Subcutaneous abdominal adipose tissue (tissue), 5 donors: Measurements from ENCODE around the gene KIFC1.
"Not testable (repeated sequence)": the region's sequence is repeated elsewhere in the genome, so short reads cannot be mapped to it uniquely, and the experiment has no call there.

Experiments
- H3K27ac ChIP-seq: one replicate; pipeline ENCODE4 v1.7.0; 2013; ENCODE audit warnings: low read depth, mild to moderate bottlenecking, inconsistent platforms, low read length, moderate library complexity
- H3K27me3 ChIP-seq, 5 donors: one replicate each; pipeline ENCODE4 v1.7.0; 2013; ENCODE audit warnings: low read length in 5 of 5, inconsistent platforms in 1 of 5; ENCODE audit not compliant: control insufficient read depth in 5 of 5, insufficient read depth in 4 of 5
- H3K36me3 ChIP-seq, 5 donors: one replicate each; pipeline ENCODE4 v1.7.0; 2013; ENCODE audit warnings: low read length in 5 of 5; ENCODE audit not compliant: control insufficient read depth in 5 of 5, insufficient read depth in 5 of 5
- H3K4me1 ChIP-seq, 5 donors: one replicate each; pipeline ENCODE4 v1.7.0; 2013; ENCODE audit warnings: low read length in 5 of 5, mild to moderate bottlenecking in 3 of 5, moderate library complexity in 1 of 5; ENCODE audit not compliant: control insufficient read depth in 5 of 5, insufficient read depth in 5 of 5
- H3K4me3 ChIP-seq, 5 donors: one replicate each; pipeline ENCODE4 v1.7.0; 2013; ENCODE audit warnings: low read length in 5 of 5, low read depth in 1 of 5
- H3K9ac ChIP-seq, 5 donors: one replicate each; pipeline ENCODE4 v1.7.0; 2013; ENCODE audit warnings: low read length in 5 of 5, mild to moderate bottlenecking in 4 of 5, moderate library complexity in 3 of 5
- H3K9me3 ChIP-seq, 5 donors: one replicate each; pipeline ENCODE4 v1.7.0; 2013; ENCODE audit warnings: low read length in 5 of 5; ENCODE audit not compliant: control insufficient read depth in 5 of 5
- donor health status: healthy.
- donor health status: healthy.
- donor health status: healthy.
- donor health status: healthy.
- donor health status: healthy.

KIFC1 gene

GRCh38 chr6:33359331-33359730 is 32.3 kb upstream of the KIFC1 start:
- H3K9ac ChIP-seq = no peak overlapping the region
- no peaks in the 10 kb centered on the region for H3K9me3 ChIP-seq
- H3K4me3 ChIP-seq = no peak overlapping the region
- no peaks in the 10 kb centered on the region for H3K36me3 ChIP-seq
- no peak overlapping the region for H3K27ac ChIP-seq
- no peaks in the 10 kb centered on the region for H3K4me1 ChIP-seq
- peaks cover 0 to 5% (median 0%) of the 10 kb centered on the region in 5 donors for H3K27me3 ChIP-seq

GRCh38 chr6:33363486-33363885 is 28.1 kb upstream of the KIFC1 start:
- H3K36me3 ChIP-seq, H3K27me3 ChIP-seq, H3K9me3 ChIP-seq, H3K9ac ChIP-seq, H3K4me1 ChIP-seq, H3K27ac ChIP-seq, H3K4me3 ChIP-seq: not testable (repeated sequence)

- not testable (repeated sequence) for H3K36me3 ChIP-seq, H3K27me3 ChIP-seq, H3K4me1 ChIP-seq, H3K9me3 ChIP-seq, H3K9ac ChIP-seq, H3K27ac ChIP-seq, H3K4me3 ChIP-seq
Measured at GRCh38 chr6:33364475-33365205, 27.0 kb upstream of the KIFC1 start.

- H3K27ac ChIP-seq, H3K4me3 ChIP-seq, H3K4me1 ChIP-seq, H3K27me3 ChIP-seq, H3K9me3 ChIP-seq, H3K36me3 ChIP-seq, H3K9ac ChIP-seq: not testable (repeated sequence)
Measured at GRCh38 chr6:33365206-33365971, 26.2 kb upstream of the KIFC1 start.

- Histone ChIP-seq H3K36me3 (no peaks in the 10 kb centered on the region), H3K9ac (no peak overlapping the region), H3K4me3 (no peak overlapping the region), H3K27ac (no peak overlapping the region), H3K9me3 (no peaks in the 10 kb centered on the region), H3K27me3 (no peaks in the 10 kb centered on the region), H3K4me1 (no peaks in the 10 kb centered on the region)
Measured at GRCh38 chr6:33367009-33367714, 24.5 kb upstream of the KIFC1 start.

- not testable (repeated sequence) for H3K9ac ChIP-seq, H3K27ac ChIP-seq, H3K9me3 ChIP-seq, H3K36me3 ChIP-seq, H3K4me3 ChIP-seq, H3K27me3 ChIP-seq, H3K4me1 ChIP-seq
Measured at GRCh38 chr6:33367715-33368025, 24.0 kb upstream of the KIFC1 start.

GRCh38 chr6:33371901-33372300 is 19.7 kb upstream of the KIFC1 start:
- not testable (repeated sequence) for H3K27me3 ChIP-seq, H3K36me3 ChIP-seq, H3K9ac ChIP-seq, H3K4me3 ChIP-seq, H3K27ac ChIP-seq, H3K9me3 ChIP-seq
- peaks cover 0 to 27% (median 22%) of the 10 kb centered on the region in 5 donors for H3K4me1 ChIP-seq

GRCh38 chr6:33372526-33373123 is 19.0 kb upstream of the KIFC1 start:
- H3K27ac ChIP-seq = no peak overlapping the region
- no peak overlapping the region for H3K9ac ChIP-seq
- no peak overlapping the region for H3K4me3 ChIP-seq
- no peaks in the 10 kb centered on the region for H3K36me3 ChIP-seq
- H3K27me3 ChIP-seq = no peaks in the 10 kb centered on the region
- H3K4me1 ChIP-seq = peaks cover 0 to 33% (median 27%) of the 10 kb centered on the region in 5 donors
- no peaks in the 10 kb centered on the region for H3K9me3 ChIP-seq

GRCh38 chr6:33373960-33374910 is 17.4 kb upstream of the KIFC1 start:
- Histone ChIP-seq H3K4me1 (peaks cover 0 to 34% (median 28%) of the 10 kb centered on the region in 5 donors), H3K9me3 (no peaks in the 10 kb centered on the region), H3K4me3 (no peak overlapping the region), H3K9ac (no peak overlapping the region), H3K27ac (peak overlapping the region; percentile 83), H3K36me3 (no peaks in the 10 kb centered on the region), H3K27me3 (no peaks in the 10 kb centered on the region)
